DND-41 (cell line): ENCODE data around the gene CLECL1.
A peak's percentile ranks its signal among the peaks of the same experiment; 100 is the strongest.

Experiments
- ATAC-seq: fragments of 200-7000 bp; cut with Tn5 transposase; 3 replicates; pipeline ENCODE4 v1.9.1; 2021; ENCODE audit warnings: low read depth; ENCODE audit not compliant: insufficient read depth
- DNase-seq: peaks from one replicate; pipeline ENCODE4 v3.0.0-alpha.2; 2020
- H2AFZ ChIP-seq: 2 replicates; pipeline ENCODE4 v1.6.0; 2012; ENCODE audit warnings: low read depth, low read length
- H3K27ac ChIP-seq: 2 replicates; pipeline ENCODE4 v1.5.1; 2012; ENCODE audit warnings: low read length, inconsistent platforms
- H3K27me3 ChIP-seq: fragments of 200-600 bp; sonication (generic); 2 replicates; pipeline ENCODE4 v1.6.0; 2012; ENCODE audit warnings: low read length, mild to moderate bottlenecking, inconsistent platforms; ENCODE audit not compliant: insufficient read depth, poor library complexity
- H3K36me3 ChIP-seq: 2 replicates; pipeline ENCODE4 v1.5.1; 2012; ENCODE audit warnings: low read length, inconsistent platforms; ENCODE audit not compliant: insufficient read depth
- H3K4me1 ChIP-seq: 2 replicates; pipeline ENCODE4 v1.5.1; 2012; ENCODE audit warnings: mild to moderate bottlenecking, low read length; ENCODE audit not compliant: insufficient read depth
- H3K4me2 ChIP-seq: 2 replicates; pipeline ENCODE4 v1.6.0; 2012; ENCODE audit warnings: mild to moderate bottlenecking, moderate library complexity, low read length, inconsistent platforms; ENCODE audit not compliant: insufficient read depth
- H3K4me3 ChIP-seq, 2 experiments: fragments of 200-600 bp in 1 of 2; shearing (Covaris generic) in 1 of 2; 2 replicates each; pipeline ENCODE4 v1.5.1; 2012 to 2016; ENCODE audit warnings: inconsistent platforms in 2 of 2, low read length in 2 of 2, mild to moderate bottlenecking in 2 of 2, low read depth in 1 of 2, moderate library complexity in 1 of 2
- H3K79me2 ChIP-seq: 2 replicates; pipeline ENCODE4 v1.6.0; 2012; ENCODE audit warnings: low read length, inconsistent platforms; ENCODE audit not compliant: insufficient read depth
- H3K9ac ChIP-seq: 2 replicates; pipeline ENCODE4 v1.6.0; 2012; ENCODE audit warnings: low read depth, mild to moderate bottlenecking, inconsistent platforms, low read length, moderate library complexity
- H3K9me3 ChIP-seq: 2 replicates; pipeline ENCODE4 v1.5.1; 2012; ENCODE audit warnings: low read length, moderate library complexity, mild to moderate bottlenecking, inconsistent platforms; ENCODE audit not compliant: insufficient read depth, severe bottlenecking
- H4K20me1 ChIP-seq: 2 replicates; pipeline ENCODE4 v1.6.0; 2012; ENCODE audit warnings: low read length; ENCODE audit not compliant: insufficient read depth
- EZH2 ChIP-seq: IDR thresholded peaks from 3 replicates; pipeline ENCODE4 v1.6.1; 2012; ENCODE audit warnings: borderline replicate concordance, low read depth, mild to moderate bottlenecking, moderate library complexity, low read length, inconsistent platforms; ENCODE audit not compliant: severe bottlenecking
- TF ChIP-seq, protein P1 (sequence below): IDR thresholded peaks from 2 replicates; pipeline ENCODE4 v1.5.1; 2012; ENCODE audit warnings: borderline replicate concordance, low read length, moderate library complexity, mild to moderate bottlenecking; ENCODE audit not compliant: poor library complexity, severe bottlenecking; ENCODE audit errors: extremely low read depth

CLECL1 gene

DNA sequence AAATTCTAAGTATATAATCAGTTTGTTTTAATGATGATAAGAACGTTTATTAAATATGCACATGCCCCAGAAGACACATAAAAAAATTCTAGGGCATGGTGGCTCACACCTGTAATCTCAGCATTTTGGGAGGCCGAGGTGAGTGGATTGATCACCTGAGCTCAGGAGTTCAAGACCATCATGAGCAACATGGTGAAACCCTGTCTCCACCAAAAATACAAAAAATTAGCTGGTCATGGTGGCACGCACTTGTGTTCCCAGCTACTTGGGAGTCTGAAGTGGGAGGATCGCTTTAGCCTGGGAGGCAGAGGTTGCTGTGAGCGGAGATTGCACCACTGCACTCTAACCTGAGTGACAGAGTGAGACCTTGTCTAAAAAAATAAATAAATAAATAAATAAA is 23.8 kb upstream of the CLECL1 start:
- Histone ChIP-seq H3K4me1 (peaks cover 53% of the 10 kb centered on the region), H4K20me1 (no peaks in the 10 kb centered on the region), H3K9me3 (no peaks in the 10 kb centered on the region), H3K9ac (peak overlapping the region; percentile 70; the same call in 1 of the 2 replicates), H3K27me3 (no peaks in the 10 kb centered on the region), H2AFZ (no peak overlapping the region), H3K4me2 (peak overlapping the region; percentile 71), H3K27ac (peak overlapping the region; percentile 60), H3K79me2 (peaks cover 58% of the 10 kb centered on the region), H3K36me3 (peaks cover 48% of the 10 kb centered on the region), H3K4me3 (no peak overlapping the region)
- TF ChIP-seq, protein P1, sequence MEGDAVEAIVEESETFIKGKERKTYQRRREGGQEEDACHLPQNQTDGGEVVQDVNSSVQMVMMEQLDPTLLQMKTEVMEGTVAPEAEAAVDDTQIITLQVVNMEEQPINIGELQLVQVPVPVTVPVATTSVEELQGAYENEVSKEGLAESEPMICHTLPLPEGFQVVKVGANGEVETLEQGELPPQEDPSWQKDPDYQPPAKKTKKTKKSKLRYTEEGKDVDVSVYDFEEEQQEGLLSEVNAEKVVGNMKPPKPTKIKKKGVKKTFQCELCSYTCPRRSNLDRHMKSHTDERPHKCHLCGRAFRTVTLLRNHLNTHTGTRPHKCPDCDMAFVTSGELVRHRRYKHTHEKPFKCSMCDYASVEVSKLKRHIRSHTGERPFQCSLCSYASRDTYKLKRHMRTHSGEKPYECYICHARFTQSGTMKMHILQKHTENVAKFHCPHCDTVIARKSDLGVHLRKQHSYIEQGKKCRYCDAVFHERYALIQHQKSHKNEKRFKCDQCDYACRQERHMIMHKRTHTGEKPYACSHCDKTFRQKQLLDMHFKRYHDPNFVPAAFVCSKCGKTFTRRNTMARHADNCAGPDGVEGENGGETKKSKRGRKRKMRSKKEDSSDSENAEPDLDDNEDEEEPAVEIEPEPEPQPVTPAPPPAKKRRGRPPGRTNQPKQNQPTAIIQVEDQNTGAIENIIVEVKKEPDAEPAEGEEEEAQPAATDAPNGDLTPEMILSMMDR = no peak
- no peak for TF ChIP-seq EZH2
- no peak for DNase-seq
- no peak for ATAC-seq

DNA sequence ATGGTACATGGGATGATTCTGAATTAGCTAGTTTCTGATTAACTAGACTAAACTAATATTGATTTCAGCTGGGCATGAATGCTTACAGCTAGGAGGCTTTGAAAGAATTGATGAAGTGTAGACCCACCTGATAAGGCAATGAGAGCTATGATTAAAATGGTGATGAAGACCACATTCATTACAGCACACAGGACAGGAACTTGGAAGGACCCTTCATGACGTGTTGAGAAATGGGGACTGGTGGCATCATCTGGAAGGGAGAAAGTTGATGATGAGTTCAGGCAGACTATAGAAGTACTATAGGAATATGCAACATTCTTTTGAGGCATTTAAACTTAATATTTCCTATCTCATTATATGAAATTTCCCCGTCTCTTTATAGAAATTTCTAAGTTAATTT is 23.3 kb upstream of the CLECL1 start:
- peak overlapping the region; percentile 41 for H3K4me2 ChIP-seq
- H3K27ac ChIP-seq = peak overlapping the region; percentile 55; the same call in 1 of the 2 replicates
- H2AFZ ChIP-seq = no peak overlapping the region
- H3K9me3 ChIP-seq = no peaks in the 10 kb centered on the region
- ATAC-seq (no peak), DNase-seq (no peak)
- H4K20me1 ChIP-seq = no peaks in the 10 kb centered on the region
- H3K79me2 ChIP-seq = peaks cover 58% of the 10 kb centered on the region
- no peak overlapping the region for H3K9ac ChIP-seq
- peaks cover 49% of the 10 kb centered on the region for H3K36me3 ChIP-seq
- TF ChIP-seq, protein P1 = no peak
- no peak for TF ChIP-seq EZH2
- H3K4me3 ChIP-seq = no peak overlapping the region
- H3K4me1 ChIP-seq = peaks cover 53% of the 10 kb centered on the region
- H3K27me3 ChIP-seq = no peaks in the 10 kb centered on the region

DNA sequence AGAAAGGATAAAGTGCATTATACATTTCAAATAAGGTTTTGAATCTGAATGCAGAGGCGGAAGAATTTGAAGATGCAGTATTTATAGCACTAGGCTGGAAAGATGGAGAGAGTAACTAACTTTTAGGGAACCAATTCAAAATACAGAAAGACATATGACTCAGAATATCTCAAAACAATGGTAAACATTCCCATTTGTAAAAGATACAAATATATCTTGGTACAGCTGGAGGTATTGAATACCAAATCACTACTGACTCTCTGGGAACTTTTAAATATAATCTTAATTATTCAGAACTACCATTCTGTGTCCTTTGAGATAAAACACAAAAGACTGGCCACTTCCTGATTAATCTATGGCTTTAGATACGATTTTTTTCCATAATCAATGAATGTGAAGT is 22.7 kb upstream of the CLECL1 start:
- Histone ChIP-seq H3K27ac (no peak overlapping the region), H3K79me2 (peaks cover 57% of the 10 kb centered on the region), H3K36me3 (peaks cover 49% of the 10 kb centered on the region), H3K9ac (no peak overlapping the region), H2AFZ (no peak overlapping the region), H3K4me2 (no peak overlapping the region), H3K9me3 (no peaks in the 10 kb centered on the region), H3K27me3 (no peaks in the 10 kb centered on the region), H4K20me1 (no peaks in the 10 kb centered on the region), H3K4me1 (peaks cover 52% of the 10 kb centered on the region), H3K4me3 (no peak overlapping the region)
- no peak for DNase-seq
- TF ChIP-seq, protein P1 = no peak
- no peak for TF ChIP-seq EZH2
- ATAC-seq = no peak

DNA sequence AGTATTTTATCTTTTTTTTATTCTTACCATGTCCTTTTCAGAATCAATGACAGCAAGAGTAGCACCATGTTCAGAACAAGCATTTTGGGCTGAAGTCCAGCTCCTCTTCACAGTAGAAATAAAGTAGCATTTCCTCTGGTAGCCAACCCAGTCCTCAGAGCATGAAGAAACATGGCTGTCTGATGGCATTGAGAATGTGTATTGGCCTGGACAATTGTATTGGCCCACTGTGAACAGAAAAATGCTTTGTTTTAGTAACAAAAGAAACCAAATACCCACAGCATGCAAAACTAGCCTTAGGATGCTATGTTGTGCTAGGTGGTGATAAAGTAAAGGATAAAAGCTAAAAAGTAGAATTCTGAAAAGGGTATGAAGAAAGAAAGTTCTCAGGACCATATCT is 22.1 kb upstream of the CLECL1 start:
- TF ChIP-seq, protein P1 = no peak
- no peak for TF ChIP-seq EZH2
- H3K4me2 ChIP-seq = no peak overlapping the region
- H3K4me1 ChIP-seq = peaks cover 51% of the 10 kb centered on the region
- ATAC-seq = no peak
- no peak overlapping the region for H3K4me3 ChIP-seq
- H4K20me1 ChIP-seq = no peaks in the 10 kb centered on the region
- H3K27ac ChIP-seq = no peak overlapping the region
- H3K79me2 ChIP-seq = peaks cover 52% of the 10 kb centered on the region
- no peak overlapping the region for H2AFZ ChIP-seq
- no peak for DNase-seq
- no peaks in the 10 kb centered on the region for H3K27me3 ChIP-seq
- no peak overlapping the region for H3K9ac ChIP-seq
- peaks cover 49% of the 10 kb centered on the region for H3K36me3 ChIP-seq
- no peaks in the 10 kb centered on the region for H3K9me3 ChIP-seq
